ENCODE results near the gene UBE2R2.
A peak's percentile ranks its signal among the peaks of the same experiment; 100 is the strongest.
"Not testable (repeated sequence)": the region's sequence is repeated elsewhere in the genome, so short reads cannot be mapped to it uniquely, and the experiment has no call there.

UBE2R2 gene

DNA sequence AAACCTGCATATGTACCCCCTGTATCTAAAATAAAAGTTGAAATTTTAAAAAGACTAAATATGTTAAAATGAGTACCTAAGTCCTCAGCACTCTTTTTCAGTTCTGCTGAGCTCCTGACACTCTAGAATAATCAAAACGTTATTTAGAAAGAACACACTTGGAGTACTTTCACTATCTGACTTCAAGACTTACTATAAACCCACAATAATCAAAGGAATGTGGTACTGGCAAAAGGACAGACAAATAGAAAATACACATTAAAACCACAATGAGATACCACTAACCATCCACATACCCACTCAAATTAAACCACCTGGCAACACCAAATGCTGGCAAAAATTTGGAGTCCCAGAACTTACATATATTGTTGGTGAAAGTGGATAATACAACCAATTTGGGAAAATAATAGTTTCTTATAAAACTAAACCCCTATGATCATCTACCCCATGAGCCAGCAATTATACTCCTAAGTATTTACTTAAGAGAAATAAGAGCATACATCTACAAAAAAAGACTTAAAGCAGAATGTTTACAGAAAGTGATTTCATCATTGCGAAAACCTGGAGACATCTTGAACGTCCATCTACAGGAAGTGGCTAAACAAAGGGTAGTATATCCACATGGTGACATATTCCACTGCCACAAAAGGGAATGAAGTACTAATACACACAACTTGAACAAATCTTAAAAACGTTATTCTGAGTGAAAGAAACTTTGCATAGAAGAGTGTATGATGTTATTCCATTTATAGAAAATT, 34.4 kb upstream of the UBE2R2 start:
- TF ChIP-seq, protein P1, sequence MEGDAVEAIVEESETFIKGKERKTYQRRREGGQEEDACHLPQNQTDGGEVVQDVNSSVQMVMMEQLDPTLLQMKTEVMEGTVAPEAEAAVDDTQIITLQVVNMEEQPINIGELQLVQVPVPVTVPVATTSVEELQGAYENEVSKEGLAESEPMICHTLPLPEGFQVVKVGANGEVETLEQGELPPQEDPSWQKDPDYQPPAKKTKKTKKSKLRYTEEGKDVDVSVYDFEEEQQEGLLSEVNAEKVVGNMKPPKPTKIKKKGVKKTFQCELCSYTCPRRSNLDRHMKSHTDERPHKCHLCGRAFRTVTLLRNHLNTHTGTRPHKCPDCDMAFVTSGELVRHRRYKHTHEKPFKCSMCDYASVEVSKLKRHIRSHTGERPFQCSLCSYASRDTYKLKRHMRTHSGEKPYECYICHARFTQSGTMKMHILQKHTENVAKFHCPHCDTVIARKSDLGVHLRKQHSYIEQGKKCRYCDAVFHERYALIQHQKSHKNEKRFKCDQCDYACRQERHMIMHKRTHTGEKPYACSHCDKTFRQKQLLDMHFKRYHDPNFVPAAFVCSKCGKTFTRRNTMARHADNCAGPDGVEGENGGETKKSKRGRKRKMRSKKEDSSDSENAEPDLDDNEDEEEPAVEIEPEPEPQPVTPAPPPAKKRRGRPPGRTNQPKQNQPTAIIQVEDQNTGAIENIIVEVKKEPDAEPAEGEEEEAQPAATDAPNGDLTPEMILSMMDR (IDR thresholded peaks at IDR 0.05; ENCODE audit: insufficient read depth, low read depth, low read length, missing control alignments) = no peak
- H3K4me3 ChIP-seq (ENCODE audit: low read length) = no peak overlapping the region
- peak; percentile 46 for DNase-seq (ENCODE audit: low read depth)

DNA sequence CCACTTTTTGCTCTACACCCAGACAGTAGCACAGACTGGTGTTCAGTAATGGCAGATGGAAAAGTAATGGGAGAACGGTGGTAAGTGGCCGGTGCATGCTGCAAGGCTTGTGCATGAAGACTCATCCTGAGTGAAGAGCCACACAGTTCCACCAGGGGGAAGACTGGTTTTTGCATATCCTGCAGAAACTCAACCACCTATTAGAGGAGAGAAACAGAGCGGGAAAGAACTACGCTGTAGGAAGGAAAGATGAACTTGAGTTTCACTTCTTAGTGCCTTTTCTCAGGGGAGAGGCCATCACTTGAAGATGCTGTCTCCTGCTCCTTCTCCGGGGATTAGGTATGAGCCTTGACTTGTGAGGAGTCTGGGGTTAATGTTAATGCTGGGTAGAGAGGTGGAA, 31.0 kb upstream of the UBE2R2 start:
- DNase-seq (ENCODE audit: low read depth) = no peak
- no peak overlapping the region for H3K4me3 ChIP-seq (ENCODE audit: low read length)
- TF ChIP-seq, protein P1 (IDR thresholded peaks at IDR 0.05; ENCODE audit: insufficient read depth, low read depth, low read length, missing control alignments) = peak; percentile 33

DNA sequence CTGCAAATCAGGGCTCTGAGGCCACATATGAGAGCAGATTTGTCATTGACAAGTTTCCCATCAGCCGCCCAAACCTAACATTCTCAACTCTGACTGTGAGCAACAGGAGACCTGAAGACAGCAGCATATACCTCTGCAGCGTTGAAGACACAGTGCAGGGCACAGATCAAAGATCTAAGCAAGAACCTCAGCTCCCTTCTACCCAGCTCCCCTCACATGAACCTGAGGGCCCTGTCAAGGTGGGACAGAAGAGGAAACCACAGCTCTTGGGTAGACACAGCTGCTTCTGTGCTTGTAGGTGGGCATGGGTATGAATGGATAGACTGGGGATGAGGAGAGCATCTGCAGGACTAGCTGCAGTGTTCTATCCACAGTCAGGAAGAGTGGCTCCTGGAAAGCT, 30.3 kb upstream of the UBE2R2 start:
- H3K4me3 ChIP-seq (ENCODE audit: low read length) = no peak overlapping the region
- DNase-seq (ENCODE audit: low read depth) = no peak
- TF ChIP-seq, protein P1 (IDR thresholded peaks at IDR 0.05; ENCODE audit: insufficient read depth, low read depth, low read length, missing control alignments) = no peak

DNA sequence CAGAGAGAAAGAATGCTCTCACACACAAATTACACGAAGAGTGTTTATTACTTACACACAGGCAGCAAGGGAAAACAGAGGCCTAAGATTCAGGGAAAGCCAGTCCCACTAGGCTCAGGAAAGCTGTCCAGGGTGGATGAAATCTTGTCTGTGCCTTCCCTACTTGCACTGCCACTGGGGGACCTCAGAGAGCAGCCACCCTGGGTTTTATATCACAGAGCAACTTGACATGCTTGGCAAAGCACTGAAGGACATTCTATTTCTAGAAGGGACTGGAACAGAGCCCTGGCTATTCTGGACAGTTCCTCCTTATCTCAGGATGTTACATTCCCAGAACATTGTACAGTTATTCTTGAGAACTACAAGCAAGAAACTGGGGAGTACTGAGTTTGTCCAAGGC, 29.1 kb upstream of the UBE2R2 start:
- TF ChIP-seq, protein P1 (IDR thresholded peaks at IDR 0.05; ENCODE audit: insufficient read depth, low read depth, low read length, missing control alignments) = no peak
- no peak for DNase-seq (ENCODE audit: low read depth)
- no peak overlapping the region for H3K4me3 ChIP-seq (ENCODE audit: low read length)

DNA sequence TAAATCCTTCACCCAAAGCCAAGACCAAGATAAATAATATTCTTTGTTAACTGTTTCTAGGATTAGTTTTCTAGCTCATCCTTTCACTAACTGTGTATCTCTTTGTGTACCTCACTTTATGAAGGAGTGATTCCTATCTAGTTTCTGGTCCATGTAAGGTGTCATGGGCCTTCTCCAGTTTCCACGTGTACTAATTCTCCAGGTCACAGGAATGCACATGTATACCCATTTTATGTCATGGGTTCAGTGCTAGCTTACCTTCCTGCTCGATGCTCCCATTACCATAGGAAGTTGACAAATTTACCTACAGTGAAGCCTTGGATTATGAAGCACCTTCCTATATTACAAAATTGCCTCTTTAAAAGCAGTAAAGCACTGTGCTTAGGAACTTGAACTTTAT, 27.5 kb upstream of the UBE2R2 start:
- not testable (repeated sequence) for H3K4me3 ChIP-seq (ENCODE audit: low read length); DNase-seq (ENCODE audit: low read depth)

DNA sequence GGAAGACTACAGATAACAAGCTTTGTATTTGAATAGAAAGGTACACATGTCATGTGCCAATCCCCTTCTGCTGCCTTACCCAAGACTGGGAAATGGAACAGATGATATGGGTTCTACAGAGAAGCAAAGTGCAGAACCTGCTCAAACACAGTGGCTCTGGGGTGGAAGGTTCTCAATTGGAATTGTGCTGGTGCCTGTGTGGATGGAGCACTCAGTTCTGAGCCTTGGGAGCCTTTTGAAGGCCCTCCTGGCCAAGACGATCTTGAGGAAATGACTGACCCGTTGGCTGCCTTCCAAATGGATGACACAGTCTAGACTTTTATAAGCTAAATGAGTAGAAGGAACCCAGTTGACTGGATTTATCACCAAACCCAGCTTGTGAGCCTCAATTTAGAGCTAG, 25.8 kb upstream of the UBE2R2 start:
- TF ChIP-seq, protein P1 (IDR thresholded peaks at IDR 0.05; ENCODE audit: insufficient read depth, low read depth, low read length, missing control alignments) = no peak
- H3K4me3 ChIP-seq (ENCODE audit: low read length) = no peak overlapping the region
- DNase-seq (ENCODE audit: low read depth) = peak; percentile 84

DNA sequence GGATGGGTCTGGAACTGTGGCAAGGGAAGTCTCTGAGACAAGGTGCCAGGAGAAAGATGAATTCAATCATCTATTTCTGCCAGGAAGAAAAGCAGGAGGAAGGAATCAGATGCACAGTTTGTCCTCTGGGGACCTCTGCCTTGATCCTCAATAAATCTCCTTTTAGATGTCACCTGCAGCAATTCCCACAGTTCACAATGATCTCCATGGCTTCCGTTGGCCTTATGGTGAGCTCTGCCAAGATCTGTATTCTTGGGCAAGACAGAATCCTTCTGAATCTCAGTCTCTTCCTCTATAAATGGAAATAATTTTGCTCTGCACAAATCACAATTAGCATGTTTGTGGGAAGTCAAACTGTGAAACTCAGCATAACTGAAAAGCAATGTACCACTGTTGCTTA, 23.5 kb upstream of the UBE2R2 start:
- DNase-seq (ENCODE audit: low read depth); H3K4me3 ChIP-seq (ENCODE audit: low read length): not testable (repeated sequence)

DNA sequence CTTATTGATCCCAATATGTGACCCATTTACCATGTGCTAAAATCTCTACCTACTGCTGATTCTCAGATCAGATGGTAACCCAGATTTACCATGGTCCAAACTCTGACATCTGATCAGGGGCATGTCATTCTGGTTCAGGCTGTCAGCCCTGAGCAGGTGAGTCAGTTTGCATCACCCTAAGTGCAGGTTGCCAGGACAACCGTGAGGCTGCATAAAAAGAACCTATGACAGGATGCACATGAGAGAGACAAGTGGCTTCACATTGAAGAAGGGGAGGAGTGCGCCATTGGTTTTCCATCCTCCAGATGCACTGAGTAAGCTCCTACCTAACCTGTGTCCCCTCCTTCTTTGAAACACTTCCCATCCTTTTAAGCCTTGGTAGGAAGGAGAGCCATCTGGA, 22.4 kb upstream of the UBE2R2 start:
- TF ChIP-seq, protein P1 (IDR thresholded peaks at IDR 0.05; ENCODE audit: insufficient read depth, low read depth, low read length, missing control alignments) = no peak
- DNase-seq (ENCODE audit: low read depth) = peak; percentile 65
- no peak overlapping the region for H3K4me3 ChIP-seq (ENCODE audit: low read length)

Data from epithelial cell of esophagus (primary cell).